IMR-90 (cell line): ENCODE results near the gene GABPA.

Experiments used
- BHLHE40 ChIP-seq: fragments of 150-350 bp; IDR thresholded peaks from 2 replicates; pipeline ENCODE4 v1.6.1; 2016; ENCODE audit warnings: mild to moderate bottlenecking, low read depth, low read length
- MAFK ChIP-seq: IDR thresholded peaks from 2 replicates; pipeline ENCODE4 v1.6.1; 2012; ENCODE audit warnings: low read depth, low read length, improper control_type of control experiment
- MAZ ChIP-seq: IDR thresholded peaks from 2 replicates; pipeline ENCODE4 v1.6.1; 2012; ENCODE audit warnings: low read depth, mild to moderate bottlenecking, low read length, improper control_type of control experiment, moderate library complexity, borderline replicate concordance
- POLR2A ChIP-seq: IDR thresholded peaks from 2 replicates; pipeline ENCODE4 v1.6.1; 2012; ENCODE audit warnings: mild to moderate bottlenecking, low read depth, low read length
- TF ChIP-seq, protein P1 (sequence below): conservative IDR thresholded peaks from 2 replicates; pipeline ENCODE4 v1.5.1; 2012; ENCODE audit warnings: mild to moderate bottlenecking, low read depth, low read length, improper control_type of control experiment

DNA sequence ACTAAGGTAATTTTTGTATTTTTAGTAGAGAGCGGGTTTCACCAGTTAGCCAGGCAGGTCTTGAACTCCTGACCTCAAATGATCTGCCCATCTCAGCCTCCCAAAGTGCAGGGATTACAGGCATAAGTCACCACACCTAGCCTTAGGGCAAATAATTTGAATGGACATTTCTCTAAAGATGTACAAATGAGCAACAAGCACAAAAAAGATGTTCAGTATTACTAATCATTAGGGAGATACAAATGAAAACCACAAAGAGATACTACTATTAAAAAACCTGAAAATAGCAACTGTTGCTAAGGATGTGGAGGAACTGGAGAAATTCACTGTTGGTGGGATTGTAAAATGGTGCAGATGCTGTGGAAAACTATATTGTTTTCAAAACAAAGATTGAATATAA lies 79.1 kb downstream of the GABPA start:
- TF ChIP-seq, protein P1, sequence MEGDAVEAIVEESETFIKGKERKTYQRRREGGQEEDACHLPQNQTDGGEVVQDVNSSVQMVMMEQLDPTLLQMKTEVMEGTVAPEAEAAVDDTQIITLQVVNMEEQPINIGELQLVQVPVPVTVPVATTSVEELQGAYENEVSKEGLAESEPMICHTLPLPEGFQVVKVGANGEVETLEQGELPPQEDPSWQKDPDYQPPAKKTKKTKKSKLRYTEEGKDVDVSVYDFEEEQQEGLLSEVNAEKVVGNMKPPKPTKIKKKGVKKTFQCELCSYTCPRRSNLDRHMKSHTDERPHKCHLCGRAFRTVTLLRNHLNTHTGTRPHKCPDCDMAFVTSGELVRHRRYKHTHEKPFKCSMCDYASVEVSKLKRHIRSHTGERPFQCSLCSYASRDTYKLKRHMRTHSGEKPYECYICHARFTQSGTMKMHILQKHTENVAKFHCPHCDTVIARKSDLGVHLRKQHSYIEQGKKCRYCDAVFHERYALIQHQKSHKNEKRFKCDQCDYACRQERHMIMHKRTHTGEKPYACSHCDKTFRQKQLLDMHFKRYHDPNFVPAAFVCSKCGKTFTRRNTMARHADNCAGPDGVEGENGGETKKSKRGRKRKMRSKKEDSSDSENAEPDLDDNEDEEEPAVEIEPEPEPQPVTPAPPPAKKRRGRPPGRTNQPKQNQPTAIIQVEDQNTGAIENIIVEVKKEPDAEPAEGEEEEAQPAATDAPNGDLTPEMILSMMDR = no peak
- TF ChIP-seq BHLHE40 = no peak
- TF ChIP-seq POLR2A = no peak
- no peak for TF ChIP-seq MAFK
- TF ChIP-seq MAZ = no peak
